NCI-H1417 treated with DMSO at 0.1 percent for 48 hours (cell line): ENCODE data around the gene C11orf21.

Source experiments
- DNase-seq: peaks from one replicate; lab custom pipeline; 2025; lab: John Stamatoyannopoulos, UW

Gene C11orf21

GRCh38 chr11:2308713-2309112 is 7.0 kb upstream of the C11orf21 start:
- DNase-seq, result no peak

- no peak for DNase-seq
These were observed 6.0 kb upstream of the C11orf21 start for GRCh38 chr11:2307501-2308331.

GRCh38 chr11:2306877-2307500 is 5.3 kb upstream of the C11orf21 start:
- DNase-seq, result no peak

GRCh38 chr11:2306452-2306823 is 4.7 kb upstream of the C11orf21 start:
- DNase-seq, result no peak

GRCh38 chr11:2305788-2306451 is 4.2 kb upstream of the C11orf21 start:
- DNase-seq, result no peak

- no peak for DNase-seq
These were observed 3.5 kb upstream of the C11orf21 start for GRCh38 chr11:2305140-2305778.

- no peak for DNase-seq
These were observed 2.9 kb upstream of the C11orf21 start for GRCh38 chr11:2304506-2305139.

GRCh38 chr11:2303627-2304505 is 2.1 kb upstream of the C11orf21 start:
- no peak for DNase-seq

- DNase-seq, result no peak
These were observed 1.3 kb upstream of the C11orf21 start for GRCh38 chr11:2302896-2303626.

GRCh38 chr11:2302306-2302895 is 683 bp upstream of the C11orf21 start:
- no peak for DNase-seq

GRCh38 chr11:2300936-2301630 is 635 bp downstream of the C11orf21 start:
- DNase-seq, result no peak

- no peak for DNase-seq
These were observed 1.3 kb downstream of the C11orf21 start for GRCh38 chr11:2300290-2300935.

GRCh38 chr11:2299773-2300172 is 1.9 kb downstream of the C11orf21 start:
- no peak for DNase-seq

- DNase-seq, result no peak
These were observed 2.6 kb downstream of the C11orf21 start for GRCh38 chr11:2298795-2299761.

- DNase-seq, result no peak
These were observed 3.5 kb downstream of the C11orf21 start for GRCh38 chr11:2298131-2298794.

GRCh38 chr11:2297623-2298030 is 4.1 kb downstream of the C11orf21 start:
- DNase-seq, result no peak
